Measurements from ENCODE around the gene ADRM1. TPM values are rescaled to one million over a fixed set of nuclear protein-coding genes. Genes with fewer than 3 reads are reported as not detected.

The ADRM1 gene
- polyA plus RNA-seq, 3 donors: 36.5 to 62.0 (median 54.2) TPM

DNA sequence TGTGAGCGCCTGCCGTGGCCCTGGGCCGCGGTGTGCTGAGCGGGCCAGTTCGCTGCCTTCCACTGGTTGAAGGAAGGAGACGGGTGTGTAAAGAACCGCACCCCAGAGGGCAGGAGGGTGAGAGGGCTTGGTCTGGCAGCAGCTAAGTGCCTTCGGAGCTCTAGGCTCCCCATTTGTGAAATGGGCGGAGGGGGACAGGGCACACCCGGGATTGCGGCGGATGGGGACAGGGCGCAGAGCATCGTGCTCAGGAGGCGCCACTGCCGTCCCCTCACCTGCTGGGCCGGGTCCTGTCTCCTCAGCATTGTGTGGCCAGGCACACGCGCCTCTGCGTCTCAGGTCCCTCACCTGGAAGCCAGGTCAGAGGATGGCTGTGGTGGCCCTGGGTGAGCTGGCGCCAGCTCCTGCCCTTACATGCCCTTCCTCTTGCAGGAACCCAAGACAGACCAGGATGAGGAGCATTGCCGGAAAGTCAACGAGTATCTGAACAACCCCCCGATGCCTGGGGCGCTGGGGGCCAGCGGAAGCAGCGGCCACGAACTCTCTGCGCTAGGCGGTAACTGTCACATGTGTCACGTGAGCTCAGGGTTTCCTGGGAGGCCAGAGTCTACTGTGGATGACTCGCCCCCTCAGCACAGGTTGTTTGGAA is 3.1 kb downstream of the ADRM1 start:
- no peak for DNase-seq (ENCODE audit: extremely low read depth in 1 of 11, low read depth in 9 of 11, low spot score in 4 of 11)

DNA sequence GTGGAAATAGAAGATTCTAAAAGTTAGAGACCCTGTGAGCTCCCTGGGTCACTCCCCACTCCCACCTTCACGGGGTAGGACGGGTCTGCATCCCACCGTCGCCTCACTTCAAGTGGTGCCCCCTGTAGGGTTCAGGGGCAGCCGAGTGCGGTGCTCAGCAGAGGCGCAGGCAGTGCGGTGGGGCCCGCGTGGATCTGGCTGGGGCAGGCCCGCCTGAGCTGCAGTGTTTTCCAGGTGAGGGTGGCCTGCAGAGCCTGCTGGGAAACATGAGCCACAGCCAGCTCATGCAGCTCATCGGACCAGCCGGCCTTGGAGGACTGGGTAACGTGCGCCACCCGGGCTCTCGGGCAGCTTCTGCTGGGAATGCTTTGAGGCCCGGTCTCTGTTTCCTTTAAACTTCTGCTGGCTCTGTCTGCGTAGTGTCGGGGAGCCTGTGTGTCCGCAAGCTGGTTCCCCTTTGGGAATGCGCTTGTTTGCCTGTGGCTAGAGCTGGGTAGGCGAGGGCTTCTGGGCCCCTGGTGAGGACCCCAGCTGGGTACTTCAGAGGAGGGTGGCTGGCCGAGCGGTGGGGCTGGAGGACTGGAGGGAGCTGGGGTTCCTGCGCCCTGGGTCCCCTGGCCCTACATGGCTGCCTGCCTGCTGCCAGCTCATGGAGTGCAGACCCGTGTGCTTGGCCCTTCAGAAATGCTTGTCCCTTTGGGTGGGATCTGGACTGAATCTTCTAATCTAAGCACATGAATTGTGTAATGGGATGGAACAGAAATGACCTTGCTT is 3.8 kb downstream of the ADRM1 start:
- no peak for DNase-seq (ENCODE audit: extremely low read depth in 1 of 11, low read depth in 9 of 11, low spot score in 4 of 11)

- DNase-seq (ENCODE audit: extremely low read depth in 1 of 11, low read depth in 9 of 11, low spot score in 4 of 11): no peak
Measured at GRCh38 chr20:62307226-62308101, 4.7 kb downstream of the ADRM1 start.

GRCh38 chr20:62308102-62308822 is 5.5 kb downstream of the ADRM1 start:
- no peak for DNase-seq (ENCODE audit: extremely low read depth in 1 of 11, low read depth in 9 of 11, low spot score in 4 of 11)

GRCh38 chr20:62309198-62309944 is 6.6 kb downstream of the ADRM1 start:
- DNase-seq (ENCODE audit: extremely low read depth in 1 of 11, low read depth in 9 of 11, low spot score in 4 of 11): no peak

GRCh38 chr20:62309947-62310756 is 7.4 kb downstream of the ADRM1 start:
- no peak for DNase-seq (ENCODE audit: extremely low read depth in 1 of 11, low read depth in 9 of 11, low spot score in 4 of 11)

GRCh38 chr20:62310757-62311121 is 7.9 kb downstream of the ADRM1 start:
- no peak for DNase-seq (ENCODE audit: extremely low read depth in 1 of 11, low read depth in 9 of 11, low spot score in 4 of 11)

- no peak for DNase-seq (ENCODE audit: extremely low read depth in 1 of 11, low read depth in 9 of 11, low spot score in 4 of 11)
Measured at GRCh38 chr20:62311150-62311549, 8.4 kb downstream of the ADRM1 start.

DNA sequence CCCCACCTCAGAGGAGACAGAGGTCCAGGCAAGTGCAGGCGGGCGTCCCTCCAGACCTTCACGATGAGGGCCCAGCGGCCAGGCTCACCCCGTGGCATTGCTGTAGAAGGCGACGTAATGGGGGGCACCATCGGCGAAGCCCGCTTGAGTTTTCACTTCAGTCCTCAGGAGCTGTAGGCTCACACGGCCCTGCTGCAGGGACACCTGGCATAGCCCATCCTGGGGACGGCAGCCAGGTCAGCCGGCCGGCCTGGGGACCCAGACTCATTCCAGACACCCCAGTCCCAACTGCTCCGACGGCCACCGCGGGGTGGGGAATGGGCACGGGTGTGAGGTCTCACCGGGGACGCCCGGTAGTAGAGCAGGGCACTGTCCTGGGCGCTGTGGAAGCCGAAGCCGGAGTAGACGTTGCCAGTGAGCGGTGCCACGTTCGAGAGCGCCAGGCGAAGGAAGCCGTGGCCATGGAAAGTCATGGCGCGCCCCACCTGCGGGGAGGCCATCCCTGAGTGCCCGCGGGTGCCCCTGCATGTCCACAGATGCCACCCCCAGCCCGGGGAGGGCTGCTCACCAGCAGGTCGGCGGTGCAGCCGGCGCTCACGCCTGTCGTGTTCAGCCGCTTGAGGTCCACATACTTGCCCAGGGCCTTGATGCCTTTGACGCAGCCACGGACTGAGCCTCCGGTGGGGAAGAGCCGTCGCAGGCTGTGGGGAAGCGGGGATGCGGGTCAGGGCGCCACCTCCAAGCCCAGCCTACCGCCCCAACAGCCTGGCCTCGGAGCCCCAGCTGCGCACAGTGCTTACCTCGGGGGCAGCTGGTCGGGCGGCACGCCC is 9.2 kb downstream of the ADRM1 start:
- DNase-seq (ENCODE audit: extremely low read depth in 1 of 11, low read depth in 9 of 11, low spot score in 4 of 11): no peak

GRCh38 chr20:62312662-62312977 is 9.8 kb downstream of the ADRM1 start:
- no peak for DNase-seq (ENCODE audit: extremely low read depth in 1 of 11, low read depth in 9 of 11, low spot score in 4 of 11)

DNA sequence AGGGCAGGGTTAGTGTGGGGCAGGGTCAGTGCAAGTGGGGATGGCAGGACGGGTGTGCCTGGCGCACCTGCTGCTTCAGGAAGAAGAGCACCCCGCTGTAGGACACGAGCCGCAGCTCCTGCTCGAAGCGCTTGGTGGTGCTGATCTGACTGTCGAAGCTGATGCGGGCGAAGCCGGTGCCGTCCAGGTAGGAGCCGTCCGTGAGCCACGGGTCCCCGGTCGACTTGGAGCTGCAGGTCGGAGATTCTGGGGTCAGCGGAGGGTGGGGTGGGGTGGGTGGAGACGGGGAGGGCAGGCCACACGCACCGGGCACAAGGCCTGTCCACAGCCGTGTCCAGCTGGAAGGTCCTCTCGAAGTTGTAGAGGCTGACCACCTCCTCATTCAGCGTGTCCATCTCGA is 10.2 kb downstream of the ADRM1 start:
- DNase-seq (ENCODE audit: extremely low read depth in 1 of 11, low read depth in 9 of 11, low spot score in 4 of 11): no peak

- DNase-seq (ENCODE audit: extremely low read depth in 1 of 11, low read depth in 9 of 11, low spot score in 4 of 11): no peak
Measured at GRCh38 chr20:62313460-62314338, 10.9 kb downstream of the ADRM1 start.

DNA sequence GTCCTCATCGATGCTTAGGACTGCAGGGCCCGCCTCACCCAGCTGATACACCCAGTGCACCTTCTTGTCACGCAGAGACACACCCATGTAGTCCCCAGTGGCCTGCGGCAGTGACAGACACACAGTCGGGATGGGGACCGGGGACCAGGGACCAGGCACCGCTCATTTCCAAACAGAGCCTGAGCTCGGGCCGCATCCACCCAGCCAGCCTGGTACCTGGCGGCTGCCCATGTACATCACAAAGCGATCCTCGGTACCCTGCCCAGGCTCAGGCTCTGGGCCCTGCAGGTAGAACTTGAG is 11.5 kb downstream of the ADRM1 start:
- no peak for DNase-seq (ENCODE audit: extremely low read depth in 1 of 11, low read depth in 9 of 11, low spot score in 4 of 11)

DNA sequence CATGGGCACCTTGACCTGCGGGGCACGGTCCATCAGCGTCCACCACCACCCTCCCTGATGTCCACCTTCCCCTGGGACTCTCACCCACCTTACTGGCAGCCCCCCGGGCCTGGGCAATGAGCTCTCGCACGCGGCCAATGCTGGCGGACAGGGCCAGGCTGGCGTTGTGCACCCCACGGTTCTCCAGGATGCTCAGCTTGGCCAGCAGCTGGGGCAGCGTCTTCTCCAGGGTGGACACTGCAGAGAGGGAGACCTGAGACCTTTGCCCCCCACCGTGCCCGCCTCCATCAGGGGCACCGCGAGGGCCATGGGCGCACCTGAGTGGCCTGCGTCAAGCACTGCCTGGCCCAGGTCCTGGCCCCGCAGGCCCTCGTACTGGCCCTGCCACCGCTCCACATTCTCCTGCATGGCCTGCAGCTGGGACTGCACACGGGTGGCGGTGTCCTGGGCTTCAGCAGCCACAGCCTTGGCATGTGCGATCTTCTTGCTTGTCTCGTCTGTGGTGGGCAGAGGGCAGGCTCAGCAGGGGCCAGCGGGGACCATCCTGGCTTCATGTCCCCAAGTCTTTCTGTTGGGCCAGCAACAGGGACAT is 12.0 kb downstream of the ADRM1 start:
- DNase-seq (ENCODE audit: extremely low read depth in 1 of 11, low read depth in 9 of 11, low spot score in 4 of 11): no peak

DNA sequence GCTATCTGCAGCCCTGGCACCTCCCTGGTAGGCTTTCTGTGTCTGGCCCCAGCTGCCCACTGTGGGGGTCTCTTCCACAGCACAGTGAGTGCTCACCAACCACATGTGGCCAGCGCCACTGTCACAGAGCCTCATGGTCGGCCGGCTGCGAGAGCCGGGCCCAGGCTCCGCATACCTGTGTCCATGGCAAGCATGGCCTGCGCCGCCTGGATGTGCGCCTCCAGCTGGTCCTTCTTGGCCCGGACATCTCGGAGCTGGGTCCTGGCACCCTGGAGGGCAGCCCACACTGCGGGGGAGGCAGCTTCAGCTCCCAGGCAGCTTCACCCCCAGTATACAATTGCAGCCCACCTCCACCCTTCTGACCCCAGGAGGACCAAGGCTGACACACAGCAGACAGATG is 13.0 kb downstream of the ADRM1 start:
- no peak for DNase-seq (ENCODE audit: extremely low read depth in 1 of 11, low read depth in 9 of 11, low spot score in 4 of 11)

Data from renal cortex interstitium (tissue), 11 donors.